ENCODE data around the gene CCT7.
A peak's percentile ranks its signal among the peaks of the same experiment; 100 is the strongest.
"Not testable (repeated sequence)": the region's sequence is repeated elsewhere in the genome, so short reads cannot be mapped to it uniquely, and the experiment has no call there.

The CCT7 gene

DNA sequence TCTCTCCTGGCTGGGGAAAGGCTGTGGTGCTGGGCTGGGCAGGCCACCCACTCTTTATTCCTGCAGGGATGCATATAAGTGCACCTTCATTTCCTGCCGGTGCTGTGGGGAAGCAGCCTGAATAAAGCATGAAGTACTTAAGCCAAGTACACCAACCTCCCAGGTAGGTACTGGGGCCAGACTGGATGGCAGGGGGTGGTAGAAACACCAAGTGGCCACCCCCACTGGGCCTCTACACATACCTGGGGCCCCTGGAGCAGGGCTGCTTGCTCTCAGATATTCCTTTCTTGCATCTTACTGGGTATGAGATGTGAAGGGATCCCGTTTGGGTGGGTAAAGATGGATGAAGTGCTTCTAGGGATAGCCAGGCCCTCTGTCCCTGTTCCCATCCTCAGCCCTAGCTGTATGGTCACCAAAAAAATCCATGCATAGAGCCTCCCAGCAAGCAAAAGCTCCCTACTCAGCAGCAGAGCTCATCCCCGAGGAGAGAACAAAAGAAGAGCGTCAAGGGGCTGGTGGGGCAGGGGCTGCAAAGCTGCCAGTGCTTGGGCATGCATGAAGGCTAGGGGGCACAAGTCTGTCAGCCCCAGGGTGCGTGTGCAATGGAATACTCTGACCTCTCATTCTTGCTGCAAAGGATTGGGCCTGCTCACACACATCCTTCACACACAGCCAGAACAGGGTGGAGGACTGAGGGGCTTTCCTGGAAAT is 22.0 kb downstream of the CCT7 start:
- no peak for DNase-seq

- DNase-seq = no peak
Measured at GRCh38 chr2:73256618-73256922, 22.5 kb downstream of the CCT7 start.

DNA sequence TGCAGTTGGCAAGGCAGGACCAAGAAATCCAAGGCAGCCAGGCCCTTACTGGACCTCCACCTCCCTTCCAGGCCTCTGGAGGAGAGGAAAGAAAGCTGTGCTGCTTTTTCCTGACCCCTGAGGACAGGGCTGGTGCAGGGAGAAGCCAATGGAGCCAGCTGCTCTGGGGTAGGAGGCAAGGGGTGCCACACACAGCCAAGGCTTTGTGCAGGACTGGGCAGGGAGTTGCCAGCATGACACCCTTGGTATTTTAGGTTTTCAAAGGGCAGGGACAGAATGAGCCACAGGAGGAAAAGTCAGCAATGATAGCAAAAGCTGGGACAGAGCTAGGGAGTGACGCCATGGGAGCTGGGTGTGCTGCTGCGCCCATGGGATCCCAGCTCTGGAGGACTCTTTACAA is 22.9 kb downstream of the CCT7 start:
- DNase-seq = no peak

DNA sequence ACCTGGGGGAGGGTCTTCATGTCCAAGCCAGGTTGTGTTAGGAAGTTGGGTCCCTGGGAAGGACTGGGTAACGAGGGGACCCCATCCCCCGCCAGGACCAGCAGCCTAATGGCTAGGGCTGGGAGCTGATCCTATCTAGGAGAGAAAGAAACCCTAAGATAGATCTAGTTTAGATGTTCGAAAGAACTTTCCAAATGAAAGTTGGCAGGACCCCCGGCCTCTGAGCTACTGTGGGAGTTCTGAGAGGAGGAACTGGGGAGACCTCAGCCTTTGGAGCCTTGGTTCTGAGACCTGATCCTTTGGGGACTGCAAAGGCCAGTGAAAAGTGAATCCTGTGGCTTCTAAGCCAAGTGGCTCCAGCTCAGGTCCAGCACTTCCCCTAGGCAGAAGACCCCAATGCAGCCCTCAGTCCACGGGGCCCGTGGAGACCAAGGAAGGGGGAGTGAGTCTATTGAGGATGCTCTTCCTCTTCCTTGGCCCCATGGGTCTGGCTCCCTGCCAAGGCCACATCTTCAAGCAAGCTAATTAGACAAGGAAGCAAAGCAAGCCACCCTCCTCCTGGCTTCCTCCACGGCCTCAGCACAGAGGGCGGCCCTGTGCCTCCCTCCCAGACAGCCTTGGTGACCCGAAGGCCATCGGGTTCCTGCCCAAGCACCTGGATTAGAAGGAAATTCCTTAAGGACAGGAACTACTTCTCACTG is 23.5 kb downstream of the CCT7 start:
- no peak for DNase-seq

GRCh38 chr2:73258186-73258912 is 24.2 kb downstream of the CCT7 start:
- no peak for DNase-seq

GRCh38 chr2:73258913-73259215 is 24.8 kb downstream of the CCT7 start:
- DNase-seq = no peak

DNA sequence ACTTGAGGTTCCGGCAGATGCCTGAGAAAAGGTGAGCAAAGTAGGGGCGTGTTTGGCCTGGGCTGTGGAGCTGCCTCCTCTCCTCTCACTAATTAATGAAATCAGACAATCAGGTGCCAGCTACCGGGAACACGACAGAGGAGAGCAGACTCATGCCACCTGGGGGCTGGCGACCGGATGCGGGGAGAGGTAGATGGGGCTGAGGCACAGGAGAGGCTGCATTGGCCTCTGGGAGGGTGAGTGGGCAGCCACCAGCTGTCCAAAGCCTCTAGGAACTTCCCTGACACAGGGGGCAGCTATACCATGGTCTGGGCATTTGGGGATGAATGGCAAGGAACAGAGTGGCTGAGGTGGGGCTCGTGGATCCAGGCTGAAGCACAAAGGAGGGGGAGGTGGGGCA is 25.2 kb downstream of the CCT7 start:
- no peak for DNase-seq

DNA sequence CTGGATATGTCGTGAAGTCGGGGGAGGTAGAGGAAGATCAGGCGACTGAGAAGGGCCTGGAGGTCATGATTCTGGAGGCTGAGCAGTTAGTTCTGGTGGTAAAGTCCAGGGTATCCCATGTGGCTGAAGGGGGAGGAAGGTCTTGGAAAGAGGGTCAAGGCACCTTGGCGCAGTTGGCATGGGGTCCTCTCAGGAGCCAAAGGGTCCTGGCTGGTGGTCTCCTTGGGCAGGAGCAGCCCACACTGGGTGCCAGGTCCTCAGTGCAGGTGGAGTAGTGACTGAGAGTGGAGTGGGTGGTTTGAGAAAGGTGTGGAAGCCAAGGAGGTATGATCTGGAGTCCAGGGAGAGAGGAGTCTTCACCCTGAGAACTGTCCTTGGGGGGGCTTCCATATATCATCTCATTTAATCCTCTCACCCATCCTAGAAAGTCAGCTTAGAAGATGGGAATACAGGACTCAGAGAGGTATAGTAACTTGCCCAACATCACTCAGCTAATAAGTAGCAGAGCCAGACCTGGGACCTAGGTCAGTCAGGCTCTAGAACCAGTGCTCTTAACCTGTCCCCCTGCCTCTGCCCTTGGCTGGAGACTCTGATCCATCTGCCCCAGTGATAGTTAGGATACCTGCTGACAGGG is 25.7 kb downstream of the CCT7 start:
- no peak for DNase-seq

DNA sequence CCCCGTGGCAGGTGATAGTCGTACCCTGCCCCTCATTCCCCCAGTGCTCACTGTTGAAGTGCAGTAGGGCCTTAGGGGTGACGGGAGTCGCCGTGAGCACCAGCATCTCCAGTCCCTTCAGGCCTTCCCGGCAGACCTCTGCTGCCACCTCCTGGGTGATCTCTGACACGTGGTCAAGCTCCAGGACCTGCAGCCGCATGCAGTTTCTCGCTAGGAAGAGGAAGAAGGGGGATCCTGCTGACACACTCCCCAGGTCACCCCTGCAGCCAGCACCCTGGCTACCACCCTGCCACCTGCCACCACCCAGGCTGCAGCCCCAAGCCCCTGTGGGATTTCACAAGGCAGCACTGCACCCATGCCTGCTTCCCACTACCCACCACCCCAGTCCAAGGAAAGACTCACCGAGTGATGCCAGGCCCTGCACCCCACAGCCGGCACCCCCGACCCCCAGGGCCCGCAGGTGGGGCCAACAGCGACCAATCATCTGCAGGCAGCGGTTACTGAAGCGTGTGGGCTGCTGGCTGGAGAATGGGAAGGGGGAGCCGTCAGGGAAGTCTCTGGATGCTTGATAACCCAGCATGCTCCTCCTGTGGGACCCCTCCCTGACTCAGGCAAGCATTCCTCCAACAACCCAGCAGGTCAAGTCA is 26.4 kb downstream of the CCT7 start:
- no peak for DNase-seq

DNA sequence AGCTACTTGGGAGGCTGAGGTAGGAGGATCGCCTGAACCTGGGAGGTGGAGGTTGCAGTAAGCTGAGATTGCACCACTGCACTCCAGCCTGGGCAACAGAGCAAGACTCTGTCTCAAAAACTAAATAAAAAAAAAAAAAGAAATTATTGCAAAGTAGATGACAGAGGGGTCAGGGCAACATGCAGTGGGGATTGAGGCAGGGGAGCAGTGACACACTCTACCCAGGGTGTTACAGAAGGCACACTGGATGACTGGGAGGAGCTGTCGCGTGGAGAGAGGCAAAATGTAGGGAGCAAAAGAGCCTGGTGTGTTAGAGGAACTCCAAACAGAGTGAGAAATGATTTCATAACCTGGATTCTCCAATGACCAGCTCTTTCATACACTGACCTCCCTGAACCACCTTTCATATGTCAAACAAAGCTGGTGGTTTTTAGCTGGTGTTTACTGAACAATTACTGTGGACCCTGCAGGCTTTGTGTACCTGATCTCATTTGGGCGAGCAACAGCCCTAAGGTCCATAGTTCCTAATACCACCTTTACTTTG is 28.1 kb downstream of the CCT7 start:
- no peak for DNase-seq

- not testable (repeated sequence) for DNase-seq
Measured at GRCh38 chr2:73262691-73263429, 28.8 kb downstream of the CCT7 start.

DNA sequence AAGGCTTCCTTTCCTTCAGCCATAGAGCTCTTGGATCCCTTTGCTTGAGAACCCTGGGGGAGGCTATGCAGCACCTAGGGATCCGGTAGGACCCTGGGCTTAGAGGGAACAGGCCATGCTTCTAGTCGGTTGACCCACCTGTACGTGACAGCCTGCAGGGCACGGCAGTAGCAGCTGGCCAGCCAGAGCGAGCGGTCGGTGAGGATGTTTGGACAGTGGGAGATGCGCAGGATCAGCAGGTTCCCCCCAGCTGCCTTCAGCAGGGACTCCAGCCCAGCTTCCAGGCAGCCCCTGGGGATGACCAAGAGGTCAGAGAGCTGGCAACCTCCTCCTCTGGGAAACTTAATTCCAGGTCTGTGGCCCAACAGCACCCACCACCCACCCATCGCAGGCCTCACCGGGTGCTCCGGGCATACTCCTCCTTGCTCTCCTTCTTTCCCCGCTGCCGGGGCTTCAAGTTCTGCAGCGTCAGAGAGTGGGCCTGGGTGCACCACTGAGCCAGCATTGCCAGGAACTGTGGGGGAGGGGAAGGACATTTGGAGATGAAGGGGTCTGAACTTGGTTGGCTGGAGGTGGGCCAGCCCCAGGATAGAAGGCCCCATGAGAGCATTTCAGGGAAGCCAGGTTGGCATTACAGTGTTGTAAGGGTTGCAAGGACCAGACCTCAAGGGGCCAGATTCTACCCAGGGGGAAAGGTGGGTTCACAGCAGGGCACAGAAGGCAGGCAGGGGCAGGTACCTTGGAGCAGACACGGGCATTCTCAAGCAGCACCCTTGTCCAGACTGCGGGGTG is 29.6 kb downstream of the CCT7 start:
- DNase-seq = no peak

DNA sequence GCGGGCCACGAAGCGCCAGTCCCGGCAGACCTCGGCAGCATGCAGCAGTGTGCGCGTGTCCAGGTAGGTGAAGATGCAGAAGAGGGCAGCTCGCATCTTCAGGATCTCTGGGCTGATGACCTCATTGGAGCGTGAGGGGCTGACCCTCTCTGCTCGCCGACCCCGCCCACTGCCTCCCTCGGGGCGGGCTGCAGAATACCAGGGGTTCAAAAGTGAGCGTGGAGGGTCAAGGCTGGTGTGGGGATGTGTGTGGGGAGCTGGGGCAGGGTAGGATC is 30.2 kb downstream of the CCT7 start:
- no peak for DNase-seq

DNA sequence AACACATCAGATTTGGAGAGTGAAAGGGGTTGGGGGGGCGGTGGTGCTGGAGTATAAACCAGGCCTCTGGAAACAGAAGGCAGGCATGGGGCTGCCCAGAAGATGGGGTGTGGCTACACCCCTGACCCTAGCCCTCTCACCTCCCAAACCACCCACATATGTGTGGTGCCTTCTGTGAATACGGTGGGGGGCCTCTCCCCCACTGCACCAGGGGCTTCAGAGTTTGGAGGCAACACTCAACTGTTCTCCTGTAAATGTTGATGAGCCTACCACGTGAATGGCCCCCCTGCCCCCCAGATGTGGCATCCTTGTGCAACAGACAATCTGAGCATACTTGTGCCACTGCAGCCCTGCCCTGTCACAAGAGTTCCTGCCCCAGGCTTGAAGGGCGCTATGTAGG is 30.7 kb downstream of the CCT7 start:
- no peak for DNase-seq

GRCh38 chr2:73265298-73266060 is 31.4 kb downstream of the CCT7 start:
- no peak for DNase-seq

DNA sequence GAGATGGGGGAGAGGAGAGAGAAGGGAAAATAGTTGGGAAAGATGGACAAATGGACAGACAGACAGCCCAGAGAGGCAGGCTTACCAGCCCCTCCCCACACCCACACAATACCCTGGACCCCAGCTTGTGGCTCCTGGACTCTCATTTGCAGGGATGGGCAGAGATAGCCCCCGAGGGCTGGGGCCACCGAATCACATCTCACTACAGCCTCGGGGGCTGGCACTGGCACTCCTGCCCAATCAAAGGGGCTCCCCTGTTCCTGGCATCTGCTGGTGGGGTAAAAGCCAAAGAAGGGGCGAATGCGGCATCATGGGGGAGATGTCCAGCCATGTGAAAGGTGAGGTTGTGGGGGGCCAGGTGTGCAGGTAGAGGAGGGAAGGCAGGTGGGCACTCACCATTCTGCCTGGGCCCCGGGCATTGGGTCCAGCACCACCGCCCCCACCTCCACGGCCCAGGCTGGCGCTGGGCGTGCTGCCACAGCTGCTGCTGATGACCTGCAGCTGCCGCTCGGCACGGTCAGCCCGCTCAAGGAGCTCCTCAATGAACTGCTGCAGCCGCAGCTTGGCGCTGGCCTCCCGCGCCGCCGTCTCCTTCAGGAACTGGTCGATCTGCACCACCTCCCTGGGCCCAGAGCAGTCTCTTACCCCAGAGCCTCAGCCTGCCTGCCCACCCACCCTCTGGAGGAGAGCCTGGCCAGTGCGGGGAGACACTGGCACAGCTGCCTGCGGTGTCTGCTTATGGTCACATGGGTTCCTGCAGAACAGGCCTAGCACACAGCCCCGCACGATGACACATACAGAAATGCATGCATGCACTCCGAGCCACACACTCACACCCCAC is 32.2 kb downstream of the CCT7 start:
- peak; percentile 13 for DNase-seq

GRCh38 chr2:73267008-73267407 is 32.9 kb downstream of the CCT7 start:
- no peak for DNase-seq

DNA sequence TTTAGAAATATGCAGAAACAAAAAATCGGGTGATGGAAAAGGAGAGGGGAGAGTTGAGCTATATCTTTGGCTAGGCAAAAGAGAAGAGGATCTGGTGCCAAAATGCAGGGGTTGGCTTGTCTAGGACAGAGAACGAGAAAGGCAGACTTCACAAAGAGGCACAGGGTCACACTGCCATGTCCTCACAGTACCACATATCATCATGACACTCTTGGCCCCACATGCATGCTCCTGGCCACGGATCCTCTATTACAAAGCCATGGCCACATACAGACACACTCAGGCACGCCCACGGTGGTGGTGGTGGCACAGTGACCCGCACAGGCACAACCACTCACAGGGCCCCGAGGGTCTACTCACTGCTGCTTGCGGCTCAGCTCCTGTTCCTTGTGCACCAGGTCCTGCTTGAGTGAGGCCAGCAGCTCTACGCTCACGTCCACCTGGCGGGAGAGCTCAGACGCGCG is 34.3 kb downstream of the CCT7 start:
- DNase-seq = no peak

- peak; percentile 75 for DNase-seq
Measured at GRCh38 chr2:73268830-73269685, 35.0 kb downstream of the CCT7 start.

Data from NCI-H2227 treated with DMSO at 0.1 percent for 48 hours (cell line).